Calu3 (cell line): Measurements from ENCODE around the gene SLC20A1. TPM values are rescaled to one million over a fixed set of nuclear protein-coding genes. Genes with fewer than 3 reads are reported as not detected.
"Not testable (repeated sequence)": the region's sequence is repeated elsewhere in the genome, so short reads cannot be mapped to it uniquely, and the experiment has no call there.

Experiments
- BruUV-seq: library from RNA; stranded (reverse); fragments of 400-500 nt; replicated peaks from 2 replicates; lab custom pipeline; 2021; lab: Mats Ljungman, UMichigan
- CTCF ChIA-PET: fragments of 300-600 bp; sonication (Branson Sonifier 250); formaldehyde crosslinking; loops from one replicate; lab custom pipeline; 2022; ENCODE audit warnings: antibody characterized with exemption; lab: Charles Lee
- DNase-seq: peaks from one replicate; pipeline ENCODE4 v3.0.0; 2022
- H3K27ac Mint-ChIP-seq: one replicate; pipeline ENCODE4 v1.8.0; 2022; ENCODE audit warnings: mixed read lengths; ENCODE audit not compliant: unreplicated experiment
- H3K27me3 Mint-ChIP-seq: one replicate; pipeline ENCODE4 v1.8.0; 2022; ENCODE audit warnings: mixed read lengths; ENCODE audit not compliant: unreplicated experiment
- H3K36me3 Mint-ChIP-seq: one replicate; pipeline ENCODE4 v1.8.0; 2022; ENCODE audit warnings: mild to moderate bottlenecking, moderate library complexity, mixed read lengths; ENCODE audit not compliant: insufficient read depth, unreplicated experiment
- H3K4me1 Mint-ChIP-seq: one replicate; pipeline ENCODE4 v1.8.0; 2022; ENCODE audit warnings: mild to moderate bottlenecking, low read depth, mixed read lengths; ENCODE audit not compliant: unreplicated experiment
- H3K4me3 Mint-ChIP-seq: one replicate; pipeline ENCODE4 v1.8.0; 2022; ENCODE audit warnings: mild to moderate bottlenecking, low read depth, moderate library complexity, mixed read lengths; ENCODE audit not compliant: unreplicated experiment
- H3K9me3 Mint-ChIP-seq: one replicate; pipeline ENCODE4 v1.8.0; 2022; ENCODE audit warnings: low read depth, mixed read lengths; ENCODE audit not compliant: unreplicated experiment
- CTCF ChIP-seq: fragments of 200-600 bp; IDR thresholded peaks from one replicate; pipeline ENCODE4 v1.8.0; 2022; ENCODE audit warnings: antibody characterized with exemption; ENCODE audit not compliant: unreplicated experiment
- intact Hi-C: fragments of 100-400 bp; cut with micrococcal nuclease; formaldehyde crosslinking; loops from one replicate; pipeline ENCODE4 v1.10.0; 2022; ENCODE audit not compliant: unreplicated experiment
- total RNA-seq: library from RNA; stranded (reverse); gene quantifications from 2 replicates; pipeline ENCODE4 v1.2.3, GENCODE V29; 2022

Gene SLC20A1
- total RNA-seq, 1 experiment from 2014 or later: 84.5 TPM

DNA sequence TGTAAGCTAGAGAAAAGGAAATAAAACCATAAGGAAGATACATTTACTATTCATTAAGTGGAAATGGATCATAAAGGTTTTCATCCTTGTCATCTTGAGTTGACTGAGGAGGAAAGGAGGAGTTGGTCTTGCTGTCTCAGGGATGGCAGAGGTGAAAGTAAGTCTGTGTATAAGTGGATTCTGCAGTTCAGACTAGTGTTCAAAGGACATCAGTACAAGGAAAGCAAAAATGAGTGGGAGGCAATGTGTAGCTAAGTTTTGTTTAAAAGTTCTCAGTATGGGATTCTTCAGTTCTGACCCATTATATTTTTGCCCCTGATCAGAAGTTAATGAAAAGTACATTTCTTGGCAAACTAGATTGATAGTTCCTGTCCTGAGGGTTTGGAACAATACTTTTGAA is 18.9 kb downstream of the SLC20A1 start:
- BruUV-seq: no TSS peak
- peaks cover 16% of the 10 kb centered on the region for H3K4me1 Mint-ChIP-seq
- intact Hi-C loops: loop anchor here (5.0 kb wide), 1 partner anchor 53 kb away; no protein-coding TSS in a partner anchor
- no peaks in the 10 kb centered on the region for H3K9me3 Mint-ChIP-seq
- no peak overlapping the region for H3K4me3 Mint-ChIP-seq
- no peaks in the 10 kb centered on the region for H3K27me3 Mint-ChIP-seq
- peak overlapping the region; percentile 81 for H3K27ac Mint-ChIP-seq
- H3K36me3 Mint-ChIP-seq: peaks cover 75% of the 10 kb centered on the region
- CTCF ChIA-PET: no interaction called here
- TF ChIP-seq CTCF: no peak
- DNase-seq: no peak

DNA sequence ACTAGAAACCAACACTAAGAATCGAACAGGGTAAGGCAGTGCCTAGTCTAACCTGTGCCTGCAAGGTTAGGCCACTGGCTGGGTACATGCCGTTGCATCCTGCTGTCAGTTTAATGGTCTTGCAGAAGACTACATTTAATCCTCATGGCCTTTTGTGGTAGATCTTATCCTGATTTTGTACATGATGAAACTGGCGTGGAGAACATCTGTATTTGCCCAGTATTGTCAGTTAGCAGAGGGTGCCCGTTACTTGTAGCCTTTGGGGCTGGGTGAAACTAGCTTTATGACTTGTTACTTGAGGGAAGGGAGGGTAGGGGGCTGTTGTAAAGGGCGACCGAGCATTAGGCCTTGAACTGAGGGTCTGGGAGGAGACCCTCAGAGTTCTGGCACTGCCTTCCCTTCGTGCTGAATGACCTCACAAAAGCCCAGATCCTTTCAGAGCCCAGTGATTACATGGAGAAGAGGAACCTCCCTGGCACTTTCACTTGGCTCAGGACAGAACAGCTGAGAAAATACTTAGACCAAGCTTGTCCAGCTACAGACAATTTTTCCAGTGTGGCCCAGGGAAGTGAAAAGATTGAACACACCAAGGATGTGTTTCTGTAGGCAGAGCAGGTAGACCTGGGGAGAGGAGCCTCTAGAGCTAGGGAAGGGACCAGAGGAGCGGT is 19.5 kb downstream of the SLC20A1 start:
- no peaks in the 10 kb centered on the region for H3K9me3 Mint-ChIP-seq
- no peak for TF ChIP-seq CTCF
- H3K27ac Mint-ChIP-seq: peak overlapping the region; percentile 58
- H3K4me1 Mint-ChIP-seq: peaks cover 10% of the 10 kb centered on the region
- no peaks in the 10 kb centered on the region for H3K27me3 Mint-ChIP-seq
- H3K4me3 Mint-ChIP-seq: no peak overlapping the region
- no TSS peak for BruUV-seq
- CTCF ChIA-PET: no interaction called here
- DNase-seq: no peak
- H3K36me3 Mint-ChIP-seq: peaks cover 70% of the 10 kb centered on the region
- intact Hi-C loops: no loop called here

DNA sequence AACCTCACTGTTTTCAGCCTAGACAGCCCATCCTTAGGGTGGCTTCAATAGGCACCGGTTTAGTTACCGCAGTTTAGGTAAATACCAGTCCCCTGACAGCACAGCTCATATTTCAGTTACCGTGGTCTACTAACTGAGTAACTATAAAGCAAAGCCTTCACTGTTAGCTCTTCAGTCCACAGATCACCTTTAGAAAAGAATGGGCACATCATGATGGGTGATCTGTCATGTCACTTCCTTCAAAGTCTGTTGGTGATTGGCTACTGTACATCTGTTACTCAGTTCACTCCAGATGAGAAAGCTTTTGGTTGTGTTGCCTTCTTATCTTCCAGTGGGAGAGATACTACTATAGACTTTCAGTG is 21.0 kb downstream of the SLC20A1 start:
- no peaks in the 10 kb centered on the region for H3K9me3 Mint-ChIP-seq
- H3K27me3 Mint-ChIP-seq: no peaks in the 10 kb centered on the region
- no peak for DNase-seq
- intact Hi-C loops: no loop called here
- no peaks in the 10 kb centered on the region for H3K4me1 Mint-ChIP-seq
- TF ChIP-seq CTCF: no peak
- peaks cover 55% of the 10 kb centered on the region for H3K36me3 Mint-ChIP-seq
- BruUV-seq: no TSS peak
- H3K4me3 Mint-ChIP-seq: no peak overlapping the region
- H3K27ac Mint-ChIP-seq: no peak overlapping the region
- CTCF ChIA-PET: no interaction called here

DNA sequence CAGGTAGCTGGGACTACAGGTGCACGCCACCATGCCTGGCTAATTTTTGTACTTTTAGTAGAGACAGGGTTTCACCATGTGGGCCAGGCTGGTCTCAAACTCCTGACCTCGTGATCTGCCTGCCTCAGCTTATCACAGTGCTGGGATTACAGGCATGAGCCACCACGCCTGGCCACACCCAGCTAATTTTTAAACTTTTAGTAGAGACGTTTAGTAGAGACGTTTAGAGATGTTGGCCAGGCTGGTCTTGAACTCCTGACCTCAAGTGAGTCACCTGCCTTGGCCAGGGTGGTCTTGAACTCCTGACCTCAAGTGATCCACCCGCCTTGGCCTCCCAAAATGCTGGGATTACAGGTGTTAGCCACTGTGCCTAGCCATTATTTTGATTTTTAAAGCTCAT is 21.8 kb downstream of the SLC20A1 start:
- DNase-seq, intact Hi-C loops, BruUV-seq, H3K4me3 Mint-ChIP-seq, H3K27ac Mint-ChIP-seq, H3K27me3 Mint-ChIP-seq, H3K4me1 Mint-ChIP-seq, H3K9me3 Mint-ChIP-seq, CTCF ChIA-PET: not testable (repeated sequence)
- peaks cover 47% of the 10 kb centered on the region for H3K36me3 Mint-ChIP-seq

GRCh38 chr2:112669667-112670066 is 23.9 kb downstream of the SLC20A1 start:
- Mint-ChIP-seq H3K27ac (no peak overlapping the region), H3K4me1 (no peaks in the 10 kb centered on the region), H3K9me3 (no peaks in the 10 kb centered on the region), H3K36me3 (peaks cover 29% of the 10 kb centered on the region), H3K4me3 (no peak overlapping the region), H3K27me3 (no peaks in the 10 kb centered on the region)
- no peak for DNase-seq
- BruUV-seq: no TSS peak
- intact Hi-C loops: no loop called here
- no peak for TF ChIP-seq CTCF
- CTCF ChIA-PET: interaction anchor here (1.0 to 1.4 kb wide), 2 partner anchors 16 to 42 kb away, joined by 3 read pairs; no protein-coding TSS in a partner anchor
